ENCODE results near the gene USH1G.

Gene USH1G

DNA sequence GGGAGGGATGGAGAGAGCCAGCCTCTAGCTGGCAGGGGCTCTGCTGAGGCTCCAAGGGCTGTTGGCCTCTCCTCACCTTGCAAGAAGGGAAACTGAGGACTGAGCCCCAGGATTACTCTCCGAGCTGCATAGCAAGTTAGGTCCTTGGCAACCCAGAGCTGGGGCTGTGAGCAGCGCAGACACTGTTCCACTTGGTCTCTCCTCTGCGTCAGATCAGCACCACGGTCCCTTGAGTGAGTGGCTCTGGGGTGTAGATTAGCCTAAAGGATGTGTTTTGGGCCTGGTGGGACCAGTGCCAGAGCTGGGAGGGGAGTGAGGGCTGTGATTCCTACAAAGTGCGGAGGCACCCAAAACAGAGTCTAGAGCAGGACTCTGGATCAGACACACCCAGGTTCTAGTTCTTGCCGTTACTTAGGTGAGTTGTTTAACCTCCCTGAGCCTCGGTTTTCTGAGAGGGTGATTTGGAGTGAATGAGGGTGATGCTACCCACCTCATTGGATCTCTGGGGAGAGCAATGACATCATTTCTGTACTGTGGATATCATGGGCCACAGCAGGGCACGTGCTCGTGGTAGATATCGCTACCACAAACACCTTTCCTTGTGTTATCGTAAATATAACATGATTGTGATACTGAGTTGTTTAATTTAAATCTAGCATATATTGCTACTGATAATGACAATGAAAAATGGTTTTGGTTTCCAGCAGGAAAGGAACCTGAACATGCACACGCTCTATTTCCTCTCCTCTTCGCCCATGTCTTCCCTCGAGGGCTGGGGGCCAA lies 21.5 kb downstream of the USH1G start:
- Histone ChIP-seq H3K27me3 (ENCODE audit: control insufficient read depth in 1 of 2, insufficient read depth in 1 of 2, low read length in 2 of 2) (peaks cover 27 to 73% of the 10 kb centered on the region in 2 experiments), H4K91ac (ENCODE audit: low read length) (no peak overlapping the region), H2BK5ac (ENCODE audit: low read depth, low read length, poor library complexity, severe bottlenecking) (no peak overlapping the region)

DNA sequence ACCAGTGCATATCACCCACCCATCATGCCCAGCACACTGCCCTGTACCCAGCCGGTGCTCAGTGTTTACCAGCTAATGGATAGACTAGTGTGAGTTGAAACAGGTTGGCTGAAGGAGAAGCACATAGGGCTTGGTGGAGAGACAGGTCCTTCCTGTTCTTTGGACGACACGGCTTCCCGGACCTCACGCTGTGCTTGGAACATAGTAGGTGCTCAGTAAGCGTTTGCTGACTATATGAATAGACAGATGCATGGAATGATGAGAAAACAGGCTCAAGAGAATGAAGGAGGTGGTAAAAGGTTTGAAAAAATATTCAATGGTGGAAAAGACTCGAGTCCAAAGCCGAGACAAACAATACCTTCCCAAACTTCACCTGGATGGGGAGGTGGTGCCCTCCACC lies 22.8 kb downstream of the USH1G start:
- no peak overlapping the region for H3K18ac ChIP-seq (ENCODE audit: low read depth in 1 of 2, low read length in 2 of 2)
- H4K91ac ChIP-seq (ENCODE audit: low read length): no peak overlapping the region
- H2BK120ac ChIP-seq (ENCODE audit: low read depth, low read length): no peak overlapping the region
- no peak overlapping the region for H2AK5ac ChIP-seq (ENCODE audit: low read length, severe bottlenecking)
- H3K27me3 ChIP-seq (ENCODE audit: control insufficient read depth in 1 of 2, insufficient read depth in 1 of 2, low read length in 2 of 2): peaks cover 35 to 80% of the 10 kb centered on the region in 2 experiments
- 91% methylated on average over 8 of the region's 8 CpGs for WGBS
- H3K9me3 ChIP-seq (ENCODE audit: control insufficient read depth, low read length): no peaks in the 10 kb centered on the region
- no peak overlapping the region for H2BK5ac ChIP-seq (ENCODE audit: low read depth, low read length, poor library complexity, severe bottlenecking)
- H3K79me1 ChIP-seq (replicated peaks; ENCODE audit: low read length, poor library complexity, severe bottlenecking): no peaks in the 10 kb centered on the region
- H3K4ac ChIP-seq (ENCODE audit: low read depth in 1 of 2, low read length in 2 of 2): no peak overlapping the region
- no peak overlapping the region for H4K8ac ChIP-seq (ENCODE audit: low read length)
- no peaks in the 10 kb centered on the region for H3K36me3 ChIP-seq (ENCODE audit: control insufficient read depth in 1 of 2, insufficient read depth in 2 of 2, low read depth in 1 of 2, low read length in 2 of 2)
- H3K4me1 ChIP-seq (ENCODE audit: control insufficient read depth, insufficient read depth, low read depth, low read length): no peaks in the 10 kb centered on the region
- no peak overlapping the region for H2BK12ac ChIP-seq (ENCODE audit: low read length in 2 of 2)
- no peak overlapping the region for H3K9ac ChIP-seq (ENCODE audit: low read length)
- H3K14ac ChIP-seq (ENCODE audit: low read length in 2 of 2): no peak overlapping the region
- H3K4me3 ChIP-seq (ENCODE audit: insufficient read depth in 1 of 2, low read depth in 1 of 2, low read length in 2 of 2): no peak overlapping the region
- no peak overlapping the region for H2BK15ac ChIP-seq (ENCODE audit: low read depth, poor library complexity, severe bottlenecking)
- DNase-seq: no peak
- H3K27ac ChIP-seq (ENCODE audit: low read length, poor library complexity, severe bottlenecking): no peak overlapping the region
- no peak overlapping the region for H2AFZ ChIP-seq (ENCODE audit: low read depth, low read length)
- no peak overlapping the region for H3K23ac ChIP-seq (ENCODE audit: low read length in 2 of 2)
- H3K4me2 ChIP-seq (ENCODE audit: low read length, poor library complexity, severe bottlenecking): no peak overlapping the region

More for the DNA sequence above, 21.5 kb downstream of the USH1G start:
- Histone ChIP-seq H3K14ac (ENCODE audit: low read length in 2 of 2) (no peak overlapping the region), H3K4me1 (ENCODE audit: control insufficient read depth, insufficient read depth, low read depth, low read length) (no peaks in the 10 kb centered on the region), H3K36me3 (ENCODE audit: control insufficient read depth in 1 of 2, insufficient read depth in 2 of 2, low read depth in 1 of 2, low read length in 2 of 2) (no peaks in the 10 kb centered on the region), H3K9ac (ENCODE audit: low read length) (no peak overlapping the region), H3K4me3 (ENCODE audit: insufficient read depth in 1 of 2, low read depth in 1 of 2, low read length in 2 of 2) (no peak overlapping the region), H3K27ac (ENCODE audit: low read length, poor library complexity, severe bottlenecking) (no peak overlapping the region), H3K9me3 (ENCODE audit: control insufficient read depth, low read length) (no peaks in the 10 kb centered on the region), H2AFZ (ENCODE audit: low read depth, low read length) (no peak overlapping the region), H4K8ac (ENCODE audit: low read length) (no peak overlapping the region), H3K4me2 (ENCODE audit: low read length, poor library complexity, severe bottlenecking) (no peak overlapping the region), H3K79me1 (replicated peaks; ENCODE audit: low read length, poor library complexity, severe bottlenecking) (no peaks in the 10 kb centered on the region), H3K18ac (ENCODE audit: low read depth in 1 of 2, low read length in 2 of 2) (no peak overlapping the region), H3K23ac (ENCODE audit: low read length in 2 of 2) (no peak overlapping the region), H2BK15ac (ENCODE audit: low read depth, poor library complexity, severe bottlenecking) (no peak overlapping the region), H2BK12ac (ENCODE audit: low read length in 2 of 2) (no peak overlapping the region), H2BK120ac (ENCODE audit: low read depth, low read length) (no peak overlapping the region), H2AK5ac (ENCODE audit: low read length, severe bottlenecking) (no peak overlapping the region), H3K4ac (ENCODE audit: low read depth in 1 of 2, low read length in 2 of 2) (no peak overlapping the region)
- 85% methylated on average over 10 of the region's 14 CpGs for WGBS
- no peak for DNase-seq

DNA sequence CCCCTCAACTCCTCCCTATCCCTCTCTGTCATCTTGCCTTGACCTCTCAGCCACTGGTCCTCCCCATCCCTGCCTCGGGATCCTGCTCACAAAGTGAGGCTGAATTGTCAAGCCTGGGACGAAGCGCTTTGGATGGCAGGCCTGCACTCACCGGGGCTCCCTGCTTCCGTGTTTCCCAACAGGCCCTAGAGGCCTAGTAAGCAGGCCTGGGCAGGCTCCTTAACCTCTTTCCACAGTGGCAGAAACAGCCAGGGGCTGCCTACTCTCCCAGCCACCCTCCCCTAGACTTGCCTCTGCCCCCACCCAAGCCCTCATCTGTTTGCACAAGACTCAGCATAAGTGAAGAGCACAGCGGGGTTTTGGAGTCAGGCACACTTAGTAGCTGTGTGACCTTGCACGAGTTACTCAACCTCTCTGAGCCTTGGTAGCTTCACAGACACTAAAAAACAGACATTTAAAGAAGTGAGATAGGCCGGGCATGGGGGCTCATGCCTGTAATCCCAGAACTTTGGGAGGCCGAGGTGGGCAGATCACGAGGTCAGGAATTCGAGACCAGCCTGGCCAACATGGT lies 24.6 kb downstream of the USH1G start:
- H3K36me3 ChIP-seq (ENCODE audit: control insufficient read depth in 1 of 2, insufficient read depth in 2 of 2, low read depth in 1 of 2, low read length in 2 of 2): no peaks in the 10 kb centered on the region
- H3K27me3 ChIP-seq (ENCODE audit: control insufficient read depth in 1 of 2, insufficient read depth in 1 of 2, low read length in 2 of 2): peaks cover 40 to 79% of the 10 kb centered on the region in 2 experiments
- no peak overlapping the region for H3K14ac ChIP-seq (ENCODE audit: low read length in 2 of 2)
- no peaks in the 10 kb centered on the region for H3K9me3 ChIP-seq (ENCODE audit: control insufficient read depth, low read length)
- no peak overlapping the region for H3K27ac ChIP-seq (ENCODE audit: low read length, poor library complexity, severe bottlenecking)
- 73% methylated on average over 11 of the region's 11 CpGs for WGBS
- no peak overlapping the region for H2BK120ac ChIP-seq (ENCODE audit: low read depth, low read length)
- no peak overlapping the region for H3K23ac ChIP-seq (ENCODE audit: low read length in 2 of 2)
- no peak overlapping the region for H2BK5ac ChIP-seq (ENCODE audit: low read depth, low read length, poor library complexity, severe bottlenecking)
- no peak overlapping the region for H3K18ac ChIP-seq (ENCODE audit: low read depth in 1 of 2, low read length in 2 of 2)
- H2BK15ac ChIP-seq (ENCODE audit: low read depth, poor library complexity, severe bottlenecking): no peak overlapping the region
- no peak overlapping the region for H4K8ac ChIP-seq (ENCODE audit: low read length)
- H3K4me3 ChIP-seq (ENCODE audit: insufficient read depth in 1 of 2, low read depth in 1 of 2, low read length in 2 of 2): no peak overlapping the region
- no peak overlapping the region for H4K91ac ChIP-seq (ENCODE audit: low read length)
- H2AK5ac ChIP-seq (ENCODE audit: low read length, severe bottlenecking): no peak overlapping the region
- no peak overlapping the region for H2BK12ac ChIP-seq (ENCODE audit: low read length in 2 of 2)
- no peak overlapping the region for H3K4me2 ChIP-seq (ENCODE audit: low read length, poor library complexity, severe bottlenecking)
- H3K9ac ChIP-seq (ENCODE audit: low read length): no peak overlapping the region
- H3K4ac ChIP-seq (ENCODE audit: low read depth in 1 of 2, low read length in 2 of 2): no peak overlapping the region
- no peak overlapping the region for H2AFZ ChIP-seq (ENCODE audit: low read depth, low read length)
- peaks cover 5% of the 10 kb centered on the region for H3K4me1 ChIP-seq (ENCODE audit: control insufficient read depth, insufficient read depth, low read depth, low read length)
- no peak for DNase-seq
- no peaks in the 10 kb centered on the region for H3K79me1 ChIP-seq (replicated peaks; ENCODE audit: low read length, poor library complexity, severe bottlenecking)

DNA sequence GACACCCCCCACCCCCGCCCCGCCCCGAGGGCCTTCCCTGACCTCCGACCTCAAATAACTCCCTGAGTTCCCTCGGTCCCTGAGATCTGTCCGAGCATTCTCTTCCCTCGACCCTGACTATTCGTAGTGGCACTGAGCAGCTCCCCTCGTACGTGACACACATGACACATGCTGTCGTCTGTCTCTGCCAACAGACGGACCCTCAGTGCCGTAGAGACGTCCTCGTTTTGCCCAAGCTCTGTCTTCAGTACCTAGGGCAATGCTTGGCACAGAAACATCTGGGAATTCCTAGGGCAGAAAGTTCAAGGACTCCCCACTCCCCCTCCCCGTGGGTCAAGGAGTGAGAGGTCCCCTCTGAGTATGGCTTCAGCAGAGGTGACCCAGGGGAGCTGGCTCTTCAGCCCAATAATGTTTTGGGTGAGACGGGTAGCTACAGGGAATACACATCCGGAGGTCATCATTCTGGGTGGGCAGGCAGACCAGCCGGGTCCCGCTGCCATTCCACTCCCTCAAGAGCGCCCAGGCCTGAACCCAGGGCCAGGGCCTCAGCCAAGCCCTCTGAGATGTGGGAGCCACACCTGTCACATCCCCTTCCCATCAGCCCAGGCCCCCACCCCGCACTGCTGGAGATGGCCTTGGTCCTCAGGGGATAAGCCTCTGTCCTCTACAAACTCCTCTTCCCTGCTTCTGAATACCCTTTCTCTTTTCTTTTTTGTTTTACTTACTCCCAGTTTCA lies 29.0 kb downstream of the USH1G start:
- WGBS: 36% methylated on average over 22 of the region's 22 CpGs
- Histone ChIP-seq H3K23ac (ENCODE audit: low read length in 2 of 2) (no peak overlapping the region), H3K4me3 (ENCODE audit: insufficient read depth in 1 of 2, low read depth in 1 of 2, low read length in 2 of 2) (no peak overlapping the region), H3K27ac (ENCODE audit: low read length, poor library complexity, severe bottlenecking) (no peak overlapping the region), H2BK12ac (ENCODE audit: low read length in 2 of 2) (no peak overlapping the region), H4K8ac (ENCODE audit: low read length) (no peak overlapping the region), H2BK120ac (ENCODE audit: low read depth, low read length) (no peak overlapping the region), H3K36me3 (ENCODE audit: control insufficient read depth in 1 of 2, insufficient read depth in 2 of 2, low read depth in 1 of 2, low read length in 2 of 2) (no peaks in the 10 kb centered on the region), H3K9ac (ENCODE audit: low read length) (no peak overlapping the region), H3K4ac (ENCODE audit: low read depth in 1 of 2, low read length in 2 of 2) (no peak overlapping the region), H2AK5ac (ENCODE audit: low read length, severe bottlenecking) (no peak overlapping the region), H2BK5ac (ENCODE audit: low read depth, low read length, poor library complexity, severe bottlenecking) (no peak overlapping the region), H4K91ac (ENCODE audit: low read length) (no peak overlapping the region), H2AFZ (ENCODE audit: low read depth, low read length) (no peak overlapping the region), H3K18ac (ENCODE audit: low read depth in 1 of 2, low read length in 2 of 2) (no peak overlapping the region), H2BK15ac (ENCODE audit: low read depth, poor library complexity, severe bottlenecking) (no peak overlapping the region), H3K9me3 (ENCODE audit: control insufficient read depth, low read length) (no peaks in the 10 kb centered on the region), H3K4me1 (ENCODE audit: control insufficient read depth, insufficient read depth, low read depth, low read length) (peaks cover 15% of the 10 kb centered on the region), H3K14ac (ENCODE audit: low read length in 2 of 2) (no peak overlapping the region), H3K79me1 (replicated peaks; ENCODE audit: low read length, poor library complexity, severe bottlenecking) (no peaks in the 10 kb centered on the region), H3K4me2 (ENCODE audit: low read length, poor library complexity, severe bottlenecking) (no peak overlapping the region), H3K27me3 (ENCODE audit: control insufficient read depth in 1 of 2, insufficient read depth in 1 of 2, low read length in 2 of 2) (peaks cover 59 to 83% of the 10 kb centered on the region in 2 experiments)
- DNase-seq: no peak

Data from mesenchymal stem cell (in vitro differentiated cells and primary cell).